ENCODE data around the gene FAM229A. TPM values are rescaled to one million over a fixed set of nuclear protein-coding genes. Genes with fewer than 3 reads are reported as not detected.

Gene FAM229A
- total RNA-seq, 1 donor from 2014 or later = 10.1 TPM

GRCh38 chr1:32377541-32378220 is 15.4 kb upstream of the FAM229A start:
- TF ChIP-seq CTCF (IDR thresholded peaks at IDR 0.05) = no peak
- no peak for TF ChIP-seq POLR2AphosphoS5 (IDR thresholded peaks at IDR 0.05; ENCODE audit: insufficient read depth in 1 of 2, low read depth in 1 of 2)
- TF ChIP-seq POLR2A (IDR thresholded peaks at IDR 0.05) = no peak
- DNase-seq (ENCODE audit: extremely low spot score in 2 of 2) = no peak
- H3K27me3 ChIP-seq = no peaks in the 10 kb centered on the region
- H3K9me3 ChIP-seq = no peaks in the 10 kb centered on the region
- H3K4me3 ChIP-seq = no peak overlapping the region
- H3K36me3 ChIP-seq = peaks cover 0 to 95% of the 10 kb centered on the region in 2 donors
- no peak overlapping the region for H3K27ac ChIP-seq
- intact Hi-C loops (cut with DNase I) = loop anchor here (2.0 kb wide), 1 partner anchor 67 kb away; no protein-coding TSS in a partner anchor
- H3K4me1 ChIP-seq = no peaks in the 10 kb centered on the region

- TF ChIP-seq POLR2AphosphoS5 (IDR thresholded peaks at IDR 0.05; ENCODE audit: insufficient read depth in 1 of 2, low read depth in 1 of 2) = no peak
- TF ChIP-seq CTCF (IDR thresholded peaks at IDR 0.05) = no peak
- no peak for TF ChIP-seq POLR2A (IDR thresholded peaks at IDR 0.05)
- Histone ChIP-seq H3K4me1 (no peaks in the 10 kb centered on the region), H3K4me3 (no peak overlapping the region), H3K27ac (no peak overlapping the region), H3K27me3 (no peaks in the 10 kb centered on the region), H3K36me3 (peaks cover 0 to 95% of the 10 kb centered on the region in 2 donors), H3K9me3 (no peaks in the 10 kb centered on the region)
- intact Hi-C loops (cut with DNase I) = no loop called here
- no peak for DNase-seq (ENCODE audit: extremely low spot score in 2 of 2)
Observed at GRCh38 chr1:32376199-32376598, 13.9 kb upstream of the FAM229A start.

DNA sequence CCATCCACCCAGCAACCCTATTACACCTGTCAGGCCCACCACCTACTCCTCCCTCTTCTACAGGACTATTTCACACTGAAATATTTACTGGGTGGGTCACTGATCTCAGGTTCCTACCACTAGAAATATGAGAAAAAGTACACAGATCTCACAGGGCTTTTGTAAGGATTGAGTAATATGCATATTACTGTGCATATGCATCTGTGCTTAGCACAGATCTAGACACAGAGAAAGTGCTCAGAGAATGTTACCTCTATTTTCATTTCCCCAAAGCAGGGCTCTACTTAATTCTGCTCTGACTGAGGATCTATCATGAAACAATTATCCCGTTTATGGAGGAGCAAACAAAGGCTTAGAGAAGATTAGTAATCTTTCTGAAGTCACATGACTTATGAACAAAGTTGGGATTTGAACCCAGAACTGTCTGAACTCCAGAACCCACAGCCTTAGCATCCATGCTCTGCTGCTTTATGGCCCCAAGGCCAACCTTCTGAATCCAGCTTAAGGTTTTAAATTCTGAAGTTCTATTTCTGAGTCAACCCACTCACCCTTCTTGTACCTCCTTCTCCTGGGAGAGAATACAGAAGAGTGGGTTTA is 11.8 kb upstream of the FAM229A start:
- Histone ChIP-seq H3K4me1 (no peaks in the 10 kb centered on the region), H3K4me3 (no peak overlapping the region), H3K36me3 (peaks cover 0 to 82% of the 10 kb centered on the region in 2 donors), H3K27ac (no peak overlapping the region), H3K27me3 (no peaks in the 10 kb centered on the region), H3K9me3 (no peaks in the 10 kb centered on the region)
- TF ChIP-seq POLR2A (IDR thresholded peaks at IDR 0.05) = no peak
- TF ChIP-seq POLR2AphosphoS5 (IDR thresholded peaks at IDR 0.05; ENCODE audit: insufficient read depth in 1 of 2, low read depth in 1 of 2) = no peak
- TF ChIP-seq CTCF (IDR thresholded peaks at IDR 0.05) = no peak
- no peak for DNase-seq (ENCODE audit: extremely low spot score in 2 of 2)
- intact Hi-C loops (cut with DNase I) = no loop called here

- Histone ChIP-seq H3K4me3 (no peak overlapping the region), H3K4me1 (no peaks in the 10 kb centered on the region), H3K9me3 (no peaks in the 10 kb centered on the region), H3K27me3 (no peaks in the 10 kb centered on the region), H3K27ac (no peak overlapping the region), H3K36me3 (peaks cover 0 to 79% of the 10 kb centered on the region in 2 donors)
- no peak for DNase-seq (ENCODE audit: extremely low spot score in 2 of 2)
- intact Hi-C loops (cut with DNase I) = no loop called here
- TF ChIP-seq POLR2AphosphoS5 (IDR thresholded peaks at IDR 0.05; ENCODE audit: insufficient read depth in 1 of 2, low read depth in 1 of 2) (no peak), POLR2A (IDR thresholded peaks at IDR 0.05) (no peak), CTCF (IDR thresholded peaks at IDR 0.05) (no peak)
Observed at GRCh38 chr1:32372149-32372756, 10.0 kb upstream of the FAM229A start.
